Loucy (cell line): ENCODE measurements around the gene L1CAM.

ENCODE experiments used
- H2AFZ ChIP-seq: fragments of 200-600 bp; sonication (generic); 2 replicates; pipeline ENCODE4 v1.6.0; 2016; ENCODE audit warnings: antibody characterized with exemption, mild to moderate bottlenecking, low read length, moderate library complexity
- H3F3A ChIP-seq: fragments of 200-600 bp; 2 replicates; pipeline ENCODE4 v1.6.0; 2016; ENCODE audit warnings: antibody characterized with exemption, low read depth, mild to moderate bottlenecking
- H3K27me3 ChIP-seq: fragments of 200-600 bp; sonication (generic); 2 replicates; pipeline ENCODE4 v1.6.1; 2014; ENCODE audit warnings: low read length, mild to moderate bottlenecking; ENCODE audit not compliant: insufficient read depth, poor library complexity, severe bottlenecking
- H3K36me3 ChIP-seq: fragments of 200-600 bp; sonication (generic); 2 replicates; pipeline ENCODE4 v1.6.1; 2016; ENCODE audit warnings: low read length; ENCODE audit not compliant: insufficient read depth
- H3K4me1 ChIP-seq: fragments of 200-600 bp; sonication (generic); 2 replicates; pipeline ENCODE4 v1.5.1; 2014; ENCODE audit warnings: low read length, mild to moderate bottlenecking; ENCODE audit not compliant: insufficient read depth, poor library complexity, severe bottlenecking
- H3K4me2 ChIP-seq: fragments of 200-600 bp; sonication (generic); 2 replicates; pipeline ENCODE4 v1.6.0; 2014; ENCODE audit warnings: antibody characterized with exemption, low read length, low read depth, mild to moderate bottlenecking; ENCODE audit not compliant: poor library complexity, severe bottlenecking
- H3K4me3 ChIP-seq: fragments of 200-600 bp; sonication (generic); 2 replicates; pipeline ENCODE4 v1.5.1; 2014; ENCODE audit warnings: low read length, mild to moderate bottlenecking, mixed read lengths; ENCODE audit not compliant: poor library complexity, severe bottlenecking
- H3K79me2 ChIP-seq: fragments of 200-600 bp; sonication (generic); 2 replicates; pipeline ENCODE4 v1.6.1; 2014; ENCODE audit warnings: low read length; ENCODE audit not compliant: insufficient read depth
- H3K9ac ChIP-seq: fragments of 200-600 bp; sonication (generic); 2 replicates; pipeline ENCODE4 v1.6.0; 2014; ENCODE audit warnings: mild to moderate bottlenecking, low read depth, low read length, moderate library complexity; ENCODE audit not compliant: poor library complexity, severe bottlenecking
- H3K9me2 ChIP-seq: fragments of 200-600 bp; sonication (generic); replicated peaks from 2 replicates; pipeline ENCODE4 v1.6.1; 2016; ENCODE audit warnings: low read depth, low read length, mixed read lengths
- H3K9me3 ChIP-seq: fragments of 200-600 bp; sonication (generic); 2 replicates; pipeline ENCODE4 v1.6.1; 2014; ENCODE audit warnings: mild to moderate bottlenecking, antibody characterized with exemption, low read length, low read depth; ENCODE audit not compliant: insufficient read depth
- H4K20me1 ChIP-seq: fragments of 200-600 bp; sonication (generic); 2 replicates; pipeline ENCODE4 v1.6.0; 2014; ENCODE audit warnings: antibody characterized with exemption, low read length, mild to moderate bottlenecking; ENCODE audit not compliant: insufficient read depth, poor library complexity, severe bottlenecking
- EZH2phosphoT487 ChIP-seq: fragments of 200-600 bp; IDR thresholded peaks from 2 replicates; pipeline ENCODE4 v1.6.1; 2018; ENCODE audit warnings: antibody characterized with exemption, mild to moderate bottlenecking, moderate library complexity, borderline replicate concordance
- TF ChIP-seq, protein P1 (sequence below): fragments of 200-600 bp; sonication (generic); conservative IDR thresholded peaks from 2 replicates; pipeline ENCODE4 v1.5.1; 2014; ENCODE audit warnings: mild to moderate bottlenecking, antibody characterized with exemption, low read length

The L1CAM gene

DNA sequence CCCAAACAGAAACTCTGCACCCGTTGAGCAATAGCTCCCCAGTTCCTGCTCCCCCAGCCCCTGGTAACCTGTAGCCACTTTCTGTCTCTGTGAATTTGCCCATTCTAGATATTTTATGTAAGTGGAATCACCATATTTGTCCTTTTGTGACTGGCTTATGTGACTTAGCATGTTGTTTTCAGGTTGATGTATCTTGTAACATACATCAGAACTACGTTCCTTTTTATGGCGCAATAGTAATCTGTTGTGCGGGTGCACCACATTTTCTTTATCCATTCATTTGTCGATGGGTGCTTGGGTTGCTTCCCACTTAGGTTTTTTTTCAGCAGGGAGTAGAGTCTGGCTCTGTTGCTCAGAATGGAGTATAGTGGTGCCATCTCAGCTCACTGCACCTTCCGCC is 49.1 kb downstream of the L1CAM start:
- Histone ChIP-seq H3K36me3 (no peaks in the 10 kb centered on the region), H3K27me3 (no peaks in the 10 kb centered on the region), H3K4me1 (no peaks in the 10 kb centered on the region), H3K9ac (no peak overlapping the region), H3K4me3 (no peak overlapping the region), H3F3A (no peaks in the 10 kb centered on the region), H3K9me2 (no peaks in the 10 kb centered on the region), H2AFZ (no peak overlapping the region), H4K20me1 (no peaks in the 10 kb centered on the region), H3K9me3 (no peaks in the 10 kb centered on the region), H3K79me2 (no peaks in the 10 kb centered on the region), H3K4me2 (no peak overlapping the region)
- TF ChIP-seq EZH2phosphoT487 = no peak
- TF ChIP-seq, protein P1, sequence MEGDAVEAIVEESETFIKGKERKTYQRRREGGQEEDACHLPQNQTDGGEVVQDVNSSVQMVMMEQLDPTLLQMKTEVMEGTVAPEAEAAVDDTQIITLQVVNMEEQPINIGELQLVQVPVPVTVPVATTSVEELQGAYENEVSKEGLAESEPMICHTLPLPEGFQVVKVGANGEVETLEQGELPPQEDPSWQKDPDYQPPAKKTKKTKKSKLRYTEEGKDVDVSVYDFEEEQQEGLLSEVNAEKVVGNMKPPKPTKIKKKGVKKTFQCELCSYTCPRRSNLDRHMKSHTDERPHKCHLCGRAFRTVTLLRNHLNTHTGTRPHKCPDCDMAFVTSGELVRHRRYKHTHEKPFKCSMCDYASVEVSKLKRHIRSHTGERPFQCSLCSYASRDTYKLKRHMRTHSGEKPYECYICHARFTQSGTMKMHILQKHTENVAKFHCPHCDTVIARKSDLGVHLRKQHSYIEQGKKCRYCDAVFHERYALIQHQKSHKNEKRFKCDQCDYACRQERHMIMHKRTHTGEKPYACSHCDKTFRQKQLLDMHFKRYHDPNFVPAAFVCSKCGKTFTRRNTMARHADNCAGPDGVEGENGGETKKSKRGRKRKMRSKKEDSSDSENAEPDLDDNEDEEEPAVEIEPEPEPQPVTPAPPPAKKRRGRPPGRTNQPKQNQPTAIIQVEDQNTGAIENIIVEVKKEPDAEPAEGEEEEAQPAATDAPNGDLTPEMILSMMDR = no peak

DNA sequence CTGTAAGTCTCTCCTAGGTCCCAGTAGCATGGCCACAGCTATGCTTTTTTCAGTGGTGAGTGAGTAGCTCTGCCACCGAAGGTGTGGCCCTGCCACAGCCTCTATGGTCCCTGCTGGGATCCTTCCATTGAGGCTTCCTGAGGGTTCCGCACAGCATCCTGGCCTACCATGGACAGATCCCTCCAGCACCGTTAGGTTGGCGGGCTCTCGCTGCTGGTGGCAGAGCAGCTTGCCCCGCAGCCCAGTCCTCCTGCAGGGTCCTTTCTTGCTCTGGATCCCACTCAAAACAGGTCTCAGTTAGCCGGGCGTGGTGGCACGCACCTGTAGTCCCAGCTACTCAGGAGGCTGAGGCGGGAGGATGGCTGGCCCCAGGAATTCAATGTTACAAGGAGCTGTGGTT is 53.2 kb downstream of the L1CAM start:
- no peaks in the 10 kb centered on the region for H3K9me2 ChIP-seq

DNA sequence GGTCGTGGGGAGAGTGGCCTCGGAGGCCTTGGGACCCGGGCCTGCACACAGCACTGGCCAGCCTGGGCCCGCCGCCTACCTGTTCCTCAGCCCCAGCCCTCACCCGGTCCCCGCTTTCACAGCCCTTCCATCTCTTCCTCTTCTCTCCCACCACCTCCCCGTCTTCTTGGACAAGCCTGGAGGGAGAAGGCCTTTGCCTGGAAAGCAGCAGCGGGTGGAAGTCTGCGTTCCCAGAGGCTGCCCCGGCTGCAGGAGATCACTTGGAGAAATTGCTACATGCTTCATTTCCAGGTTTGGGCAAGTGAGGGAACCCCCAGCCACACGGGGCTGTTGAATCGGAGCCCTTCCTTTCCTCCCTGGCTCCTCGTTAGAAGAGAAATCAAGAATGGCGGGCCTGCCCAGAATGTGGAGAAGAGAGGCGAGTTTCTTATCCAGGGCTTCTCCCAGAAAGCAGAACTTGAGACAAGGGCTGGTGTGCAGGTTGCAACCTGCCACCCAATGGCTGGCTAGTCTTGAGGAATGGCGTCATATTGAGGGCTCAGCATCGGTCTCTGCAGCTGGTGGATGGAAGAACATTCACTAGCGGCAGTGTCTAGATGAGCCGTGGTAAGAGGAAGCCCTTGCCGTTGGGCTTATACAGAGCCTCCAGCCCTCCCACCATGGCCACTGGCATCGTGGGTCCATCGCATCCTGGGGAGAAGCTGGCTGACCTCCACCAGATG is 54.4 kb downstream of the L1CAM start:
- TF ChIP-seq, protein P1 = no peak
- no peak for TF ChIP-seq EZH2phosphoT487
- Histone ChIP-seq H3K4me3 (no peak overlapping the region), H3K9me3 (no peaks in the 10 kb centered on the region), H3K9ac (no peak overlapping the region), H3K36me3 (no peaks in the 10 kb centered on the region), H3K4me1 (no peaks in the 10 kb centered on the region), H3K79me2 (no peaks in the 10 kb centered on the region), H3F3A (no peaks in the 10 kb centered on the region), H4K20me1 (no peaks in the 10 kb centered on the region), H3K9me2 (no peaks in the 10 kb centered on the region), H3K27me3 (no peaks in the 10 kb centered on the region), H2AFZ (no peak overlapping the region), H3K4me2 (no peak overlapping the region)

More for the DNA sequence above, 53.2 kb downstream of the L1CAM start:
- no peaks in the 10 kb centered on the region for H3K9me3 ChIP-seq
- H3K27me3 ChIP-seq = no peaks in the 10 kb centered on the region
- H3K36me3 ChIP-seq = no peaks in the 10 kb centered on the region
- H3K79me2 ChIP-seq = no peaks in the 10 kb centered on the region
- H3K9ac ChIP-seq = no peak overlapping the region
- H3K4me2 ChIP-seq = no peak overlapping the region
- H2AFZ ChIP-seq = no peak overlapping the region
- TF ChIP-seq, protein P1 = no peak
- no peak for TF ChIP-seq EZH2phosphoT487
- H3K4me1 ChIP-seq = no peaks in the 10 kb centered on the region
- no peaks in the 10 kb centered on the region for H3F3A ChIP-seq
- no peaks in the 10 kb centered on the region for H4K20me1 ChIP-seq
- no peak overlapping the region for H3K4me3 ChIP-seq
